BJ (cell line): ENCODE data around the gene DIP2B. TPM values are rescaled to one million over a fixed set of nuclear protein-coding genes. Genes with fewer than 3 reads are reported as not detected.

Source experiments
- CTCF ChIA-PET: fragments of 350-600 bp; formaldehyde crosslinking; extraction: SDS; loops from one replicate; lab custom pipeline; 2021; ENCODE audit warnings: antibody characterized with exemption, inconsistent platforms; lab: Yijun Ruan, JAX
- POLR2A ChIA-PET: fragments of 300-600 bp; sonication (Branson Sonifier 250); formaldehyde crosslinking; extraction: SDS; loops from one replicate; lab custom pipeline; 2021; ENCODE audit warnings: antibody characterized with exemption; lab: Charles Lee
- DNase-seq: peaks from one replicate; pipeline ENCODE4 v3.0.0-alpha.2; 2011; ENCODE audit warnings: low read depth
- H3K27me3 ChIP-seq: 2 replicates; pipeline ENCODE4 v1.6.0; 2011; ENCODE audit warnings: low read length; ENCODE audit not compliant: control insufficient read depth, insufficient read depth
- H3K36me3 ChIP-seq: 2 replicates; pipeline ENCODE4 v1.5.1; 2011; ENCODE audit warnings: low read length; ENCODE audit not compliant: control insufficient read depth, insufficient read depth
- H3K4me3 ChIP-seq: 2 replicates; pipeline ENCODE4 v1.5.1; 2011; ENCODE audit warnings: low read depth, mild to moderate bottlenecking, control low read depth, low read length
- CTCF ChIP-seq: IDR thresholded peaks from 2 replicates; pipeline ENCODE4 v1.5.1; 2011; ENCODE audit warnings: low read depth, mild to moderate bottlenecking, control low read depth, inconsistent platforms, low read length, moderate library complexity; ENCODE audit not compliant: insufficient read depth
- polyA plus RNA-seq: library from polyadenylated mRNA; depleted of rRNA; stranded (reverse); fragments of >200 nt; gene quantifications from 2 replicates; pipeline ENCODE4 v1.2.3, GENCODE V29; 2011

DIP2B gene
- polyA plus RNA-seq, 1 experiment = 13.2 TPM

- POLR2A ChIA-PET = no interaction called here
- H3K27me3 ChIP-seq = no peaks in the 10 kb centered on the region
- DNase-seq = no peak
- no peak for TF ChIP-seq CTCF
- CTCF ChIA-PET = interaction anchor here (0.6 to 1.0 kb wide), 3 partner anchors 8 to 215 kb away, joined by 3 to 4 read pairs (median 4); partner anchors contain the start of gene DIP2B
- no peak overlapping the region for H3K4me3 ChIP-seq
- peaks cover 7% of the 10 kb centered on the region for H3K36me3 ChIP-seq
Observed at GRCh38 chr12:50720085-50720484, 215.3 kb downstream of the DIP2B start.

GRCh38 chr12:50720501-50720900 lies 215.7 kb downstream of the DIP2B start:
- POLR2A ChIA-PET = no interaction called here
- no peak for TF ChIP-seq CTCF
- Histone ChIP-seq H3K4me3 (no peak overlapping the region), H3K27me3 (no peaks in the 10 kb centered on the region), H3K36me3 (peaks cover 7% of the 10 kb centered on the region)
- DNase-seq = no peak
- CTCF ChIA-PET = interaction anchor here (1.0 kb wide), 2 partner anchors 9 to 11 kb away, joined by 3 to 4 read pairs; no protein-coding TSS in a partner anchor

GRCh38 chr12:50723865-50724264 lies 219.1 kb downstream of the DIP2B start:
- POLR2A ChIA-PET = no interaction called here
- no peak for DNase-seq
- Histone ChIP-seq H3K4me3 (no peak overlapping the region), H3K27me3 (no peaks in the 10 kb centered on the region), H3K36me3 (peaks cover 8% of the 10 kb centered on the region)
- CTCF ChIA-PET = no interaction called here
- TF ChIP-seq CTCF = no peak

- TF ChIP-seq CTCF = no peak
- Histone ChIP-seq H3K4me3 (no peak overlapping the region), H3K27me3 (no peaks in the 10 kb centered on the region), H3K36me3 (peaks cover 13% of the 10 kb centered on the region; the same call in 1 of the 2 replicates)
- POLR2A ChIA-PET = interaction anchor here (0.6 to 0.7 kb wide), 2 partner anchors 220 to 423 kb away, joined by 4 to 6 read pairs; partner anchors contain the start of gene DIP2B
- DNase-seq = peak; percentile 20
- CTCF ChIA-PET = no interaction called here
Observed at GRCh38 chr12:50725011-50725942, 220.5 kb downstream of the DIP2B start.

GRCh38 chr12:50727466-50727865 lies 222.7 kb downstream of the DIP2B start:
- Histone ChIP-seq H3K4me3 (no peak overlapping the region), H3K27me3 (no peaks in the 10 kb centered on the region), H3K36me3 (peaks cover 10% of the 10 kb centered on the region)
- CTCF ChIA-PET = no interaction called here
- TF ChIP-seq CTCF = no peak
- POLR2A ChIA-PET = no interaction called here
- no peak for DNase-seq
